ENCODE measurements around the gene WNT3A. TPM values are rescaled to one million over a fixed set of nuclear protein-coding genes. Genes with fewer than 3 reads are reported as not detected.

WNT3A gene
- total RNA-seq, 1 donor from 2014 or later: 6.0 TPM

DNA sequence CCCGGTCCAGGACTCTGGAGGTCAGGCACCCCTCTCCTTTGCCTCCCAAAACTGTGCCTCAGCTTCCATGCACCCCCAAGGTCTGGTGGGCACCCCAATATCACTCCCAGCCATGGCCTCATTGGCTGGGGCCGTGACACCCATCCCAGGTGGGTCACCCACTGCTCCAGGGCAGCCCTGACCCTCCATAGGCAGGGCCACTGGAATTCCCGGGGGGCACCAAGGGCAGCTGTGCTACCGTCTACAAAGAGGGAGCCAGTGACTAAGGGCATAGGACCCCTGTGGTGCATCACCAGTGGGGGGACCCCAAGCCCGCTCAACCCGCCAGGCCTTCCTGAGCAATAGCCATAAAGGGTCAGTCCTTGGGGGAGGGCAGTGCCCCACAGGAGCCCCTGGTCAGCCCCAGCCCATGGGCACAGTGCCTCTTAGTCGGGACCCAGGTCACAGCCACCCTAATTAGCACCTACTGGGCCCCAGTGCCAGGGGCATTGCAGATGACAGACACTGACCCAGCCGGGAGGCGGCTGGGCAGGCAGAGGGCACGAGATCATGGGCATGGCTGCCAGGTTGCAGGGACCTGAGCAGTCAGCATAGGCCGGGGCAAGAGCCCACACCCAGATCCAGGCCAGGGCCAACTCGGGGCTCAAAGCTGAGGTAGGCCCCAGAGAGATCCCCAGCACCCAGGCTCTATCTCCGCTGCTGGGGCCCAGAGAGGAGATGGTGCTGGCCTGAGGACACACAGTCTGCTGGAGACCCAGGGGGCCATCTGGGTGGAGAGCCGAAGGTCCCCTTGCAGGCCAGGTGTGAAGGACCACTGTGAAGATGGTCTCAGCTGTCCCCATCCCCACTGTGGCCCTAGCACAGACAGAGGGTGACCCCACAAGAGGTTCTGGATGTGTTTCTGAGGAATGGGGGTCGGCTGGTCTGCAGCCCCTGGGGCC is 56.7 kb downstream of the WNT3A start:
- Histone ChIP-seq H3K4me3 (no peak overlapping the region), H3K4me1 (peaks cover 14% of the 10 kb centered on the region), H3K27me3 (ENCODE audit: low read depth) (peaks cover 88% of the 10 kb centered on the region), H3K9me3 (no peaks in the 10 kb centered on the region), H3K36me3 (no peaks in the 10 kb centered on the region), H3K27ac (no peak overlapping the region)
- no peak for DNase-seq
- TF ChIP-seq CTCF (IDR thresholded peaks at IDR 0.05): no peak
- no peak for ATAC-seq
- intact Hi-C loops (cut with DNase I): no loop called here

GRCh38 chr1:228064296-228064695 is 57.5 kb downstream of the WNT3A start:
- no peaks in the 10 kb centered on the region for H3K36me3 ChIP-seq
- H3K27me3 ChIP-seq (ENCODE audit: low read depth): peaks cover 80% of the 10 kb centered on the region
- no peak overlapping the region for H3K4me3 ChIP-seq
- ATAC-seq: no peak
- intact Hi-C loops (cut with DNase I): no loop called here
- DNase-seq: no peak
- TF ChIP-seq CTCF (IDR thresholded peaks at IDR 0.05): no peak
- H3K4me1 ChIP-seq: peaks cover 14% of the 10 kb centered on the region
- H3K27ac ChIP-seq: no peak overlapping the region
- H3K9me3 ChIP-seq: no peaks in the 10 kb centered on the region

GRCh38 chr1:228064741-228065542 is 58.1 kb downstream of the WNT3A start:
- Histone ChIP-seq H3K9me3 (no peaks in the 10 kb centered on the region), H3K4me3 (no peak overlapping the region), H3K4me1 (peaks cover 11% of the 10 kb centered on the region), H3K27ac (no peak overlapping the region), H3K36me3 (no peaks in the 10 kb centered on the region), H3K27me3 (ENCODE audit: low read depth) (peaks cover 74% of the 10 kb centered on the region)
- ATAC-seq (no peak), DNase-seq (no peak)
- no peak for TF ChIP-seq CTCF (IDR thresholded peaks at IDR 0.05)
- intact Hi-C loops (cut with DNase I): no loop called here

- DNase-seq: no peak
- peaks cover 66% of the 10 kb centered on the region for H3K27me3 ChIP-seq (ENCODE audit: low read depth)
Measured at GRCh38 chr1:228065543-228066347, 58.9 kb downstream of the WNT3A start.

More at GRCh38 chr1:228065543-228066347, 58.9 kb downstream of the WNT3A start:
- Histone ChIP-seq H3K4me1 (peaks cover 3% of the 10 kb centered on the region), H3K4me3 (no peak overlapping the region), H3K36me3 (no peaks in the 10 kb centered on the region), H3K9me3 (no peaks in the 10 kb centered on the region), H3K27ac (no peak overlapping the region)
- intact Hi-C loops (cut with DNase I): no loop called here
- TF ChIP-seq CTCF (IDR thresholded peaks at IDR 0.05): no peak
- no peak for ATAC-seq
